B cell (primary cell): ENCODE results near the gene PUDP. TPM values are rescaled to one million over a fixed set of nuclear protein-coding genes. Genes with fewer than 3 reads are reported as not detected.

Source experiments
- ATAC-seq: fragments of 200-7000 bp; cut with Tn5 transposase; one replicate; pipeline ENCODE4 v1.10.0; 2021; ENCODE audit warnings: low read depth, mild to moderate bottlenecking, moderate number of reproducible peaks, moderate library complexity
- CTCF ChIA-PET: fragments of 350-600 bp; sonication (Branson Sonifier 250); formaldehyde crosslinking; loops from one replicate; lab custom pipeline; 2021; ENCODE audit warnings: antibody characterized with exemption, inconsistent platforms; lab: Charles Lee
- POLR2A ChIA-PET: fragments of 350-600 bp; sonication (Branson Sonifier 250); formaldehyde crosslinking; loops from one replicate; lab custom pipeline; 2021; ENCODE audit warnings: antibody characterized with exemption; lab: Charles Lee
- DNase-seq: peaks from one replicate; pipeline ENCODE4 v3.0.0; 2013
- H2AFZ ChIP-seq: 2 replicates; pipeline ENCODE4 v1.6.1; 2012; ENCODE audit warnings: mild to moderate bottlenecking, low read depth, low read length; ENCODE audit not compliant: insufficient read depth, poor library complexity, severe bottlenecking
- H3K27ac ChIP-seq, 2 donors: 1 replicate in 1 of 2; 2 replicates in 1 of 2; pipeline ENCODE4 v1.5.1; 2012 to 2013; ENCODE audit warnings: low read length in 2 of 2, mild to moderate bottlenecking in 2 of 2, moderate library complexity in 1 of 2
- H3K27me3 ChIP-seq, 4 experiments: fragments of 200-600 bp in 1 of 4; sonication (generic) in 1 of 4; replicated peaks in 1 of 4; 1 replicate in 2 of 4; 2 replicates in 2 of 4; pipeline versions ENCODE4 v1.6.1 to v1.7.0; 2013 to 2016; ENCODE audit warnings: low read length in 3 of 4, mild to moderate bottlenecking in 2 of 4, mixed read lengths in 1 of 4, moderate library complexity in 1 of 4; ENCODE audit not compliant: insufficient read depth in 4 of 4, control insufficient read depth in 3 of 4; ENCODE audit errors: control extremely low read depth in 1 of 4
- H3K36me3 ChIP-seq, 2 experiments: replicated peaks in 1 of 2; 1 replicate in 1 of 2; 2 replicates in 1 of 2; pipeline versions ENCODE4 v1.6.1 to v1.7.1; 2013; ENCODE audit warnings: low read length in 1 of 2; ENCODE audit not compliant: insufficient read depth in 2 of 2, control insufficient read depth in 1 of 2; ENCODE audit errors: control extremely low read depth in 1 of 2, extremely low read depth in 1 of 2
- H3K4me1 ChIP-seq, 2 donors: fragments of 200-600 bp in 1 of 2; sonication (generic) in 1 of 2; 1 replicate in 1 of 2; 2 replicates in 1 of 2; pipeline versions ENCODE4 v1.5.1 to v1.6.1; 2013 to 2017; ENCODE audit warnings: low read length in 2 of 2; ENCODE audit not compliant: control insufficient read depth in 2 of 2, insufficient read depth in 2 of 2
- H3K4me2 ChIP-seq: replicated peaks from 2 replicates; pipeline ENCODE3; 2012; ENCODE audit warnings: mild to moderate bottlenecking, low read depth, low read length; ENCODE audit not compliant: poor library complexity, severe bottlenecking
- H3K4me3 ChIP-seq, 5 experiments: fragments of 200-600 bp in 1 of 5; sonication (generic) in 1 of 5; 1 replicate in 3 of 5; 2 replicates in 2 of 5; pipeline versions ENCODE4 v1.5.1 to v1.7.0; 2011 to 2016; ENCODE audit warnings: low read length in 4 of 5, mild to moderate bottlenecking in 4 of 5, low read depth in 2 of 5, control low read depth in 1 of 5, moderate library complexity in 1 of 5; ENCODE audit not compliant: insufficient read depth in 1 of 5; ENCODE audit errors: control extremely low read depth in 1 of 5, extremely low read depth in 1 of 5
- H3K79me2 ChIP-seq: fragments of 200-600 bp; sonication (generic); one replicate; pipeline ENCODE4 v1.6.0; 2016; ENCODE audit warnings: low read length; ENCODE audit not compliant: control insufficient read depth, insufficient read depth
- H3K9ac ChIP-seq: fragments of 200-600 bp; sonication (generic); 2 replicates; pipeline ENCODE4 v1.6.1; 2017; ENCODE audit warnings: mild to moderate bottlenecking, low read length, moderate library complexity
- H3K9me3 ChIP-seq, 3 donors: one replicate each; pipeline versions ENCODE4 v1.6.1 to v1.7.1; 2013; ENCODE audit warnings: low read length in 2 of 3; ENCODE audit not compliant: control insufficient read depth in 2 of 3, insufficient read depth in 1 of 3; ENCODE audit errors: control extremely low read depth in 1 of 3
- H4K20me1 ChIP-seq: 2 replicates; pipeline ENCODE4 v1.6.0; 2012; ENCODE audit warnings: mild to moderate bottlenecking, low read length; ENCODE audit not compliant: insufficient read depth, control insufficient read depth, poor library complexity, severe bottlenecking
- H3K27ac Mint-ChIP-seq: one replicate; pipeline ENCODE4 v1.8.0; 2021; ENCODE audit warnings: mixed read lengths
- H3K27me3 Mint-ChIP-seq: one replicate; pipeline ENCODE4 v1.8.0; 2021; ENCODE audit warnings: mixed read lengths
- H3K4me1 Mint-ChIP-seq: one replicate; pipeline ENCODE4 v1.8.0; 2021; ENCODE audit warnings: mixed read lengths
- H3K4me3 Mint-ChIP-seq: one replicate; pipeline ENCODE4 v1.8.0; 2021; ENCODE audit warnings: mixed read lengths
- H3K9me3 Mint-ChIP-seq: one replicate; pipeline ENCODE4 v1.8.0; 2022; ENCODE audit warnings: mixed read lengths; ENCODE audit not compliant: insufficient read depth
- CTCF ChIP-seq: fragments of 200-600 bp; IDR thresholded peaks from one replicate; pipeline ENCODE4 v1.8.0; 2022; ENCODE audit warnings: antibody characterized with exemption, mild to moderate bottlenecking
- EZH2 ChIP-seq: IDR thresholded peaks from 2 replicates; pipeline ENCODE4 v1.6.1; 2012; ENCODE audit warnings: borderline replicate concordance, low read depth, mild to moderate bottlenecking, moderate library complexity, low read length; ENCODE audit not compliant: insufficient read depth, poor library complexity, severe bottlenecking
- WGBS: methylation state at CpG from one replicate; pipeline ENCODE4 v1.1.5; 2013; ENCODE audit warnings: missing lambda C conversion rate; ENCODE audit not compliant: insufficient coverage; 5-methylcytosine and 5-hydroxymethylcytosine counted together
- intact Hi-C: fragments of 100-400 bp; cut with micrococcal nuclease; formaldehyde crosslinking; loops from one replicate; pipeline ENCODE4 v1.10.0; 2022
- polyA plus RNA-seq: library from polyadenylated mRNA; depleted of rRNA; stranded (reverse); fragments of >200 nt; gene quantifications from 2 replicates; pipeline ENCODE4 v1.2.3, GENCODE V29; 2012
- total RNA-seq, 2 donors: library from RNA; stranded (reverse); fragments of 120-200 nt in 1 of 2; gene quantifications; 1 replicate in 1 of 2; 2 replicates in 1 of 2; pipeline versions ENCODE4 v1.2.3 to v1.2.4, GENCODE V29; 2013 to 2022

The PUDP gene
- total and polyA plus RNA-seq, 2 donors (not counting 1 experiment from before 2014, with no cell fraction given): 12.8 to 14.1 TPM

- no peak overlapping the region for H3K4me2 ChIP-seq
- CTCF ChIA-PET: no interaction called here
- ATAC-seq: no peak
Observed at GRCh38 chrX:7155163-7155562, 7.2 kb upstream of the PUDP start.

GRCh38 chrX:7154041-7154597 is 6.2 kb upstream of the PUDP start:
- ATAC-seq: no peak
- Histone ChIP-seq H3K36me3 (no peaks in the 10 kb centered on the region), H2AFZ (no peak overlapping the region), H3K27ac (no peak overlapping the region), H3K4me1 (no peaks in the 10 kb centered on the region), H3K79me2 (peaks cover 35% of the 10 kb centered on the region), H3K4me3 (no peak overlapping the region), H3K27me3 (no peaks in the 10 kb centered on the region), H4K20me1 (peaks cover 4% of the 10 kb centered on the region), H3K4me2 (no peak overlapping the region), H3K9ac (no peak overlapping the region), H3K9me3 (no peaks in the 10 kb centered on the region)
- Mint-ChIP-seq H3K9me3 (no peaks in the 10 kb centered on the region), H3K4me1 (no peaks in the 10 kb centered on the region), H3K27ac (no peak overlapping the region), H3K27me3 (no peaks in the 10 kb centered on the region), H3K4me3 (no peak overlapping the region)
- ChIA-PET POLR2A (no interaction called here), CTCF (no interaction called here)
- no peak for TF ChIP-seq CTCF
- TF ChIP-seq EZH2: no peak
- WGBS: 100% methylated on average over 1 of the region's 7 CpGs
- intact Hi-C loops: no loop called here
- DNase-seq: no peak

More at GRCh38 chrX:7155163-7155562, 7.2 kb upstream of the PUDP start:
- WGBS: no CpG with 5 or more reads among the region's 1 CpG
- no peaks in the 10 kb centered on the region for H3K9me3 ChIP-seq
- Mint-ChIP-seq H3K27me3 (no peaks in the 10 kb centered on the region), H3K9me3 (no peaks in the 10 kb centered on the region), H3K4me3 (no peak overlapping the region), H3K27ac (no peak overlapping the region), H3K4me1 (no peaks in the 10 kb centered on the region)
- H3K4me3 ChIP-seq: no peak overlapping the region
- no peaks in the 10 kb centered on the region for H3K27me3 ChIP-seq
- POLR2A ChIA-PET: no interaction called here
- no peaks in the 10 kb centered on the region for H3K36me3 ChIP-seq
- no peak for DNase-seq
- peaks cover 4% of the 10 kb centered on the region for H4K20me1 ChIP-seq
- H3K79me2 ChIP-seq: peaks cover 29% of the 10 kb centered on the region
- no peak overlapping the region for H3K9ac ChIP-seq
- no peak overlapping the region for H3K27ac ChIP-seq
- TF ChIP-seq EZH2: no peak
- TF ChIP-seq CTCF: no peak
- no peaks in the 10 kb centered on the region for H3K4me1 ChIP-seq
- intact Hi-C loops: no loop called here
- H2AFZ ChIP-seq: no peak overlapping the region
